ENCODE data around the gene BCS1L.

GRCh38 chr2:218701806-218702205 is 42.3 kb downstream of the BCS1L start:
- TF ChIP-seq CTCF (IDR thresholded peaks at IDR 0.05) (no peak), POLR2A (IDR thresholded peaks at IDR 0.05) (no peak), POLR2AphosphoS5 (IDR thresholded peaks at IDR 0.05) (no peak)

Measured in prostate gland (tissue), 2 donors.